GM18870 (cell line): ENCODE data around the gene CYB5D1.
A peak's percentile ranks its signal among the peaks of the same experiment; 100 is the strongest.
"Not testable (repeated sequence)": the region's sequence is repeated elsewhere in the genome, so short reads cannot be mapped to it uniquely, and the experiment has no call there.

Experiments
- ATAC-seq: cut with Tn5 transposase; IDR thresholded peaks from one replicate; pipeline ENCODE4 v1.9.1; 2021; ENCODE audit warnings: moderate library complexity; ENCODE audit not compliant: unreplicated experiment

CYB5D1 gene, protein sequence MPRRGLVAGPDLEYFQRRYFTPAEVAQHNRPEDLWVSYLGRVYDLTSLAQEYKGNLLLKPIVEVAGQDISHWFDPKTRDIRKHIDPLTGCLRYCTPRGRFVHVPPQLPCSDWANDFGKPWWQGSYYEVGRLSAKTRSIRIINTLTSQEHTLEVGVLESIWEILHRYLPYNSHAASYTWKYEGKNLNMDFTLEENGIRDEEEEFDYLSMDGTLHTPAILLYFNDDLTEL

DNA sequence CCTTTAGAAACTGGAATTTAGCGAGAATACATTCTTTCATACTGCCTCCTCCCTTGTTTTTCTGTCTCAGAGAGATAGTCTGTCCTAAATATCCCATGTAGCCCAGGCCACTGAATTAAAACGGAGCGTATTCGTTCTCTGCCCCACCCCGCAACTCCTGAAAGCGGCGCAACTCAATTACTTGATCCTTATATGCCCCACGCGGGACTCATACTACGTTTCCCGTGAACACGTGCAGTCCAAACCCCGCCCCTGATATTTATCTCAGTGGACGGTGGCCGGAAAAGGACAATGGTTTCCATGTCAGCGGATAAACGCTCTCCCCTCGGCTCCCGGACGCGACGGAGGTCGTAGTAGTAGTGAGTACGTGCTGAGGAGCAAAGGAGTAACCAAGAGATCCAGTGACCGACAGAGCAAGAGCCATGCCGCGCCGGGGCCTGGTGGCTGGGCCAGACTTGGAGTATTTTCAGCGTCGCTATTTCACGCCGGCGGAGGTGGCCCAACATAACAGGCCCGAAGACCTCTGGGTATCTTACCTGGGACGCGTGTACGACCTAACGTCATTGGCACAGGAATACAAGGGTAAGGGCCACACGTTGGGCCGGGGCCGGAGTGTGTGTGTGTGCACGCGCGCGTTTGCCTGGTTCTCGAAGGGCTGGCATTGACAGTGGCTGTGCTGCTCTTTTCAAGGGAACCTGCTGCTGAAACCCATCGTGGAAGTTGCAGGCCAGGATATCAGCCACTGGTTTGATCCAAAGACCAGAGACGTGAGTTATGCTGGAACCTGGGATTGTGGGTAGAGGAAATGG, at the start of gene CYB5D1:
TSS of gene CYB5D1 (plus strand) at position 291 of the 809 bp plus-strand sequence. CDS start at position 423, 132 bp downstream.
- peak; percentile 29 for ATAC-seq

DNA sequence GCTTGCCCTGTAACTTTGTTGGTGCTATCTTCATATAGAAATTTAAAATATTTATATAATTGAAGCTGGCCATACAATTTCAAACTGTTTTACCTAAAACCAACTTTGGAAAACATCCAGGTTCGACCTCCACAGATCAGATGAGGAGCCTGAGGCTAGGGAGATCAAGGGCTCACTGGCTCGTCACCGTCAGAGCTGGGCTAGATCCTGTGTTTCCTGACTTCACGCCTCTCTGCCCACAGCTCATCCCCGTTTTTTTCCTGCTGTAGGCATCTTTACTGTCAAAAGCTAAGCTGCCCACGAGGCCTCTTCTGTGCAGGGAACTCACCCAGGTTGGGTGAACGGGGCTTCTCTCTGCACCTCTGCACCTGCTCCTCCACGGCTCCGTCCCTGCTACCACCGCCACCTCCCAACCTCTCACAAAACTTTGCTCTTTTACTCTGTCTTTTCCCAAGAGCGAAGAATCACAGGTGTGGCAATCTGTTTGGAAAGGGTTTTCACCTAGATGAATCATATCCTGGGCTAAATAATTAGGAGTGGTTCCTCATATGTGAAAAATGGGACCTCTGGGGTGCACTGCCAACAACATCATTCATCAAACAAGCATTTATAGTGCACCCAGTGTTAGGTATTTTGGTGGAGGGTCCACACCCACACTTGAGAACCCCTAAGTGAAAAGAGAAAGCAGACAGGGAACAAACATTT, 48.6 kb upstream of the CYB5D1 start:
- no peak for ATAC-seq

DNA sequence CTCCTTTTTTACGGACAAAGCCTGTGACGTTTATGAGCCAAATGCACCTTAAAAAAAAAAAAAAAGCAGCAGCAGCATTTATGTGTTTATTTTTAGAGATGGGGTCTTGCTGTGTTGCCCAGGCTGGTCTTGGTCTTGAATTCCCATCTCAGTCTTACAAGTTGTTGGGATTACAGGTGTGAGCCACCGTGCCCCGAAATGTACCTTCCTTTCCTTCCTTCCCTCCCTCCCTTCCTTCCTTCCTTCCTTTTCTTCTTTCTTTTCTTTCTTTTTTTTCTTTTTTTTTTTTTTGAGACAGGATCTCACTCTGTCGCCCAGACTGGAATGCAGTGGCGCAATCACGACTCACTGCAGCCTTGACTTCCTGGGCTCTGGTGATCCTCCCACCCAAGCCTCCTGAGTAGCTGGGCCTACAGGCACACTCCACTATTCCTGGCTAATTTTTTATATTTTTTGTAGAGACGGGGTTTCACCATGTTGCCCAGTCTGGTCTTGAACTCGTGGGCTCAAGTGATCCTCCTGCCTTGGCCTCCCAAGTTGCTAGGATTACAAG, 47.9 kb upstream of the CYB5D1 start:
- not testable (repeated sequence) for ATAC-seq

DNA sequence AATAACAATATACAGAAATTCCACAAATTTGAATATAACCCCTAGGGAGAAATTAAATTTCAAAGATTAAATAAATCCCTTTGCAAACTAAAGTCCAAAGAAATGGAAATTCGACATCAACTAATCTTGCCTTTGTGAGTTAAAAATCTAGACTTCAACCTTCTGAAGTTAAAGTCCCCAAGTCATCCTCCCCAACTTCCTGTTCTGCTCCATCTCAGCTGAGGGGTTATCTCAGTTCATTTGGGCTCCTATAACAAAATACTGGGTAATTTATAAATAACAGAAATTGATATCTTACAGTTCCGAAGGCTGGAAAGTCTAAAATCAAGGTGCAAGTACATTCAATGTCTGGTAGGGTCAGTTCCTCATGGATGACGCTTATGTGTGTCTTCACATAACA, 46.6 kb upstream of the CYB5D1 start:
- no peak for ATAC-seq

DNA sequence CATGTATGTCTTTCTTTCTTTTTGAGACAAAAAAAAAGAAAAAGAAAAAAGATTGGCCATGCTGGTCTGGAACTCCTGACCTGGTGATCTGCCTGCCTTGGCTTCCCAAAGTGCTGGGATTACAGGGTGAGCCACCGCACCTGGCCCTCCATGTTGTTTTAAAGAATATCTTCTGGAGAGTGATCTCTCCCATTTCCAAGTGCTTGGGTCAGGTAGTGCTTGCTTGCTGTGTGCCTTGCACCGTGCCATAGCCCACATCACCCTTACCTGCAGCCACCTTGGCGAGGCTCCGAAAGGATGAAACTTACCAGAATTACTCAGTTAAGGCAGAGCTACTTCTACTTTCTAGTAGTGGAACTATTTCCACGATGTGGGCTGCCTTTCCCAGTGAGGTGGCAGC, 42.8 kb upstream of the CYB5D1 start:
- ATAC-seq = no peak

DNA sequence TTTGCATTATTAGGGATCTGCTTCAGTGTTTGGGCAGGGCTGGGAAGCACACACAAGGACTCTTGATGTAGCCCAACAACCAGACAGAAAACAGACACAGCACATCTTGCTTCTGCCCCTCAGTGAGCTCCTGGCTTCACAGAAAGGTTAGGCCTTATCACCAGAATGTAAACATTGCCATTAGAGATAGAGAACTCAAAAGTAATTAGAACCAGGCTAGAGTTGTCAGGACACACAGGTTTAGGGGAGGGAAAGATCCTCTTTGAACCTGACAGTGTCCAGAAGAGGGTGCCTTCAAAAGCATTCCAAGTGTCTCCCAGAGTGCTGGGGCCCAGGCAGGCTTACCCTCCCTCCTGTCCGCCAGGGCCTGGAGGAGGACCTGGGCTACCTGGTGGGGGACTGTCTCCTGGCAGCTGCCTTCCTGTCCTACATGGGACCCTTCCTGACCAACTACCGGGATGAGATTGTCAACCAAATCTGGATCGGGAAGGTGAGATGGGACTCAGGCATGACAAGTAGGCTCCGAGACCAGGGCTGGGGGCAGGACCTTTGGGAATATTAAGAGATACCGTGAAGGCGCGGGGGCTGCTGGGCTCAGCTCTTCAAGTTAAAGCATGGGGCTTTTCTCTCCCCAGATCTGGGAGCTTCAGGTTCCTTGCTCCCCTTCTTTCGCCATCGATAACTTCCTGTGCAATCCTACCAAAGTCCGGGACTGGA, 40.7 kb upstream of the CYB5D1 start:
- no peak for ATAC-seq

DNA sequence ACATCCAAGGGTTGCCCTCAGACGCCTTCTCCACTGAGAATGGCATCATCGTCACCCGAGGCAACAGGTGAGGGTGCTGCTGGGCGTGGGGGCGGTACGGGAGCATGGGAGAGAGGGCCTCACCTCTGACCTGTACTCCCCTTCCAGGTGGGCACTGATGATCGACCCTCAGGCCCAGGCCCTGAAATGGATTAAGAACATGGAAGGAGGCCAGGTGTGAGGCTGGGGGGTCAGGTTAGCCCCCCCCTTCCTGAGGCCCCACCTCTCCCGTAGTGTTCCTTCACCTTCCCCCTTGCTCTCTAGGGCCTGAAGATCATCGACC, 40.2 kb upstream of the CYB5D1 start:
- ATAC-seq = no peak

DNA sequence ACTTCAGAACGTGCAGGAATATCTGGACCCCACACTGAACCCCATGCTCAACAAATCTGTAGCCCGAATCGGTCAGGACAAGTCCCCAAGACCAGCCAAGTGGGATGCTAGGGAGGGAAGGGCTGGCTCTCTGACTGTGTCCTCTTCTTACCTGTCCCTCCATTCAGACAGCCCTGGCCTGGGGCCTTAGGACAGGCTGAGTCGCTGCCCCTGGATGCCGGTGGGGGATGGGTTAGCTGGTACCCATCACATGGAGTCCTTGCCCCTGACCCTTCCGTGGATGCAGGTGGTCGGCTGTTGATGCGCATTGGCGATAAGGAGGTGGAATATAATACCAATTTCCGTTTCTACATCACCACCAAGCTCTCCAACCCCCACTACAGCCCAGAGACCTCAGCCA, 39.8 kb upstream of the CYB5D1 start:
- ATAC-seq = no peak

DNA sequence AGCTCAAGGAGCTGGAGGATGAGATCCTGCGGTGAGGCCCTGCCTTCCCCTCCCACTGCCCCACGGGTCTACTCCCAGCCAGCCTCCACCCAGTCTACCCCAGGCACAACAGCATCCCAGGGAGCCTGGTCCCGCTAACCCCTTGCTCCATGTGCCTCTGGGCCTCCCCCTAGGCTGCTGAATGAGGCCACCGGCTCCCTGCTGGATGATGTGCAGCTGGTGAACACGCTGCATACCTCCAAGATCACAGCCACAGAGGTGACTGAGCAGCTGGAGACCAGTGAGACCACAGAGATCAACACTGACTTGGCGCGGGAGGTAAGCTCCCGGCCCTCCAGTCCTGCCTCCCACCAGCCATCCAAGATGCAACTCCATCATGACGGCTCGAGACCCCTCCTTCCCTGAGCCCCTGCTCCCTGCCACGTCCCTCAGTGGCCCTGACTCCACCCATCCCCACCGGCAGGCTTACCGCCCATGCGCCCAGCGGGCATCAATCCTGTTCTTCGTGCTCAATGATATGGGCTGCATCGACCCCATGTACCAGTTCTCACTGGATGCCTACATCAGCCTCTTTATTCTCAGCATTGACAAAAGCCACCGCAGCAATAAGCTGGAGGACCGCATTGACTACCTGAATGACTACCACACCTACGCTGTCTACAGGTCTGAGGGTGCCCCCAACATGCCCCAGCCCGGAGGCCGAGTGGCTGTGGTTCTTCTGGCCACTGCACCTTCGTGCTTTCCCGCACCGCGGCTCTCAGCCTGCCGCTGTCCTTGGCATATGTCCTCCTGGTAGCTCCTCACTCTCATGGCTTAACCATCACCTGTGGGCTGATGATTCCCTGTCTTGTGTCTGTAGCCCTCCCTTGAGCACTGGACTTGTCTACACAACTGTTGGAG, 38.8 kb upstream of the CYB5D1 start:
- ATAC-seq = no peak

DNA sequence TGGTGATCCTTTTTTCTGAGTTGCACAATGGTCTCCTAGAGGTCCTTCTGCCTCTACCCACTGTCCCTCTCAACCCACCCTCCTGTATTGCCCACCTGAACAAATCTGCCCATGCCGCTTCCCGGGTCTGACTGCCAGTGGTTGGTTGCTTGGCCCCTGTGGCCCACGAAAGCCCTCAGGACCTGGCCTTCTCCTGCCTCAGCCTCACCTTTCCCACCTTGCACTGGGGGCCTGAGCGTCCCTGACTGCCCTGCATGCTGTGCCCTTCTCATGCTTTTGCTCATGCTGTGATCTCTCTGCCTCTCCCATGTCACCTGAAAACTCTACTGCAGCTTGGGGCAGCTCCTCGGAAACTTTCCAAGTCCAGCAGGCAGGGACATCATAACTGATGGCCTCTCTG, 37.6 kb upstream of the CYB5D1 start:
- no peak for ATAC-seq

DNA sequence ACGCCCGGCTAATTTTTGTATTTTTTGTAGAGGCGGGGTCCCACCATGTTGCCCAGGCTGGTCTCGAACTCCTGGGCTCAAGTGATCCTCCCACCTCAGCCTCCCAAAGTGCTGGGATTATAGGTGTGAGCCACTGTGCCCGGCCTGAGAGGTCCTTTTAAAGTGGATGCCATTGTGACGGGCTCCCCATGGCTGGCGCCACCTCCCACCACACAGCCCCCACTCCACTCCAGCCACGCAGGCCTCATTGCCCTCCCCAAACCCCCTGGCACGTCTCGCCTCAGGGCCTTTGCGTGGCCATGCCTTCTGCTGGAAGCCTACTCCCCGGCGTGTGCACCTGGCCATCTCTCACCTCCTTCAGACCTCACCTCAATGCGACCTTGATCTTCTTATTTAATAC, 35.7 kb upstream of the CYB5D1 start:
- ATAC-seq = no peak

DNA sequence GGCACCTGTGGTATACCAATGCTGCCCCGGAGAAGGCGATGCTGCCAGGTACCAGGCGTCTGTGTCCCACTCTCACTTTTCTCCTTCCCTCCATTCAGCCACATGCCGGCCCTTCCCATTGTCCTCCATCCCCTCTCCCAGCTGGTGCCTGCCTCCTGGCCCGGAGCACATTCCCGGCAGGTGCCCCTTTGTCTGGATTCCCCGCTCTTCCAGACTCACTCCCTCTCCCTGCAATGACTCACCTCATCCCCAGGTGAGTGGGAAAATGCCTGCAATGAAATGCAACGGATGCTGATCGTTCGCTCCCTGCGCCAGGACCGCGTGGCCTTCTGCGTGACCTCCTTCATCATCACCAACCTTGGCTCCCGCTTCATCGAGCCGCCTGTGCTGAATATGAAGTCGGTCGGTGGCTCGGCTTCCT, 34.2 kb upstream of the CYB5D1 start:
- ATAC-seq = no peak

DNA sequence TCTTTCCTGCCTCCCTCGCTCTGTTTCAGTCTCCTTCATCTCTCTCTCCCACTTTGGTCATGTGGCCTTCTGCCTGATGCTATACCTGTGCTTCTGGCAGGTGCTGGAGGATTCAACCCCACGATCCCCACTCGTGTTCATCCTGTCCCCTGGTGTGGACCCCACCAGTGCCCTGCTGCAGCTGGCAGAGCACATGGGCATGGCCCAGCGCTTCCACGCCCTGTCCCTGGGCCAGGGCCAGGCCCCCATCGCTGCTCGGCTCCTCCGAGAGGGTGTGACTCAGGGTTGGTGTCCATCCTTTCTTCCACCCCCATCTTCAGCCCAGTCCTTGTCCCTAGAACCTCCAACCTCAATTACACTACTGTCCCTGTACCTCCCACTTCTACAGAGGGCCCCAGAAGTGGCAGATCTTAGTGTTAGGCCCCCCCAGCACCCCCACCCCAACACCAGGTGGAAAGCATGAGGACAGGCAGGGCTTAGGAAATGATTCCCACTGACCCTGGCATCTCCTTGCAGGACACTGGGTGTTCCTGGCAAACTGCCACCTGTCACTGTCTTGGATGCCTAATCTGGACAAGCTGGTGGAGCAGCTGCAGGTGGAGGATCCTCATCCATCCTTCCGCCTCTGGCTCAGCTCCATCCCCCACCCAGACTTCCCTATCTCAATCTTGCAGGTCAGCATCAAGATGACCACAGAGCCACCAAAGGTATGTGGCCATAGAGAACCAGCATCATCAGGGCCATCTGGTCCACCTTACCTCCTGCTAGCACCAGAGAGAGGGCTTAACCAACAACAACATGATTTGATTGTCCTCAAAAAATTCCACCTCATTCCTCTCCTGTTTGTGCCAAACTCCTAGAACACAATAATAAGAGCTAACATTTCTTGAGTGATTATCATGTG, 33.5 kb upstream of the CYB5D1 start:
- no peak for ATAC-seq

DNA sequence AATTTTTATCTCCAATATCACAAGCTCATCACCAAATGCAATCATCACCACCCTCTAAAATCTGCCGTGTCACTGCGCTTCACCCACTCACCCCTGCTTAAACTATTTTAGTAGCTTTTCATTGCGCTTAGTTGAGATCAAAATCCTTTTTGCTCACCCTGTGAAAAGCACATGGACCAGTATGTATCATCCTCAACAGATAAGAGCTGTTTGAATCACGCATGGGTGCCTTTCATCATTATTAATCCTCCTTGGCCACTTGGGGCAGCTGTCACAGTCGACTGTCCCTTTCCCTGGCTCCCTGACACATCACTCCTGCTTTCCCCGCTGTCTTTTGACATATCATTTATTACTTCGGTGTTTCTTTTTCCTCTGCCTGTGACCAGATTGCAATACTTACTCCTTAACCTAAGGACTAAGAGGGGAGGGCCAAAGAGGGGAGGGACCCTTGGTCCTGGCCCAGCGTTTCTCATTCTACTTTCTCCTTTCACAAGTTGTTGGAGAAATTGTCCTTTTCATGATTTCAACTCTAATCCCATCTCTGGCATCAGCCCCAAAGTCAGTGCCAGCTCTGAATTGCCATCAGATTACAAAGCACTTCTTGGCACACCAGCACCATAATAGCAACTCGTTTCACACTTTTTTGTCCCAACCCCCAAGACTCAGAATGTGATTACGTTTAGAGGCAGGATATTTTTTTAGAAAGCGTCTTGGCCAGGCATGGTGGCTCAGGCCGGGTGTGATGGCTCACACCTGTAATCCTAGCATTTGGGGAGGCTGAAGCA, 32.4 kb upstream of the CYB5D1 start:
- ATAC-seq = no peak

DNA sequence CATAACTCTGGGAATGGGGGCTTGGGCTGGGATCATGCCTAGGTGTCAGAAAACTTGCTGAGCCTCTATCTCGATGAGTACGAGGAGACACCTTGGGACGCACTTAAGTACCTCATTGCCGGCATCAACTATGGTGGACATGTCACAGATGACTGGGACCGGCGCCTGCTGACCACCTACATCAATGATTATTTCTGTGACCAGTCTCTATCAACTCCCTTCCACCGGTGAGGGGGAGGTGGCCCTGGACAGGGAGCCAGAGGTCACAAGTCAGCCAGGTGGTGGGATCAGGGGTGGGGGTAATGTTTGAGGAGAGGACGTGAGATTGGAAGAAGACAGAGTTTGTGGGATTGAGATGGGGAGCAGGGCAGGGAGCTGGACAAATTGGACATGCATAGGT, 27.2 kb upstream of the CYB5D1 start:
- ATAC-seq = no peak

DNA sequence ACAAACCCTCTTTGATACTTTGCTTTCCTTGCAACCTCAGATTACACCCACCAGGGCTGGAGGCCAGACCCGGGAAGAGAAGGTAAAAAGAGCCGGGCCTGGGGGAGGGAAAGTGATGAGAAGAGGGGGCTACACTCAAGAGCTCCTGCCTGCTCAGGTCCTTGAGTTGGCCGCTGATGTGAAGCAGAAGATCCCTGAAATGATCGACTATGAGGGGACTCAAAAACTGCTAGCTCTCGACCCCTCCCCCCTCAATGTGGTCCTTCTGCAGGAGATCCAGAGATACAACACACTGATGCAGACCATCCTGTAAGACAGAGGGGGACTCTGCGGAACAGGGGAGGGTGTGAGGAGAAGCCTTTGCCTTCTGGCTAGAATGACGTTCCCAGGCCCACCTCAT, 26.6 kb upstream of the CYB5D1 start:
- ATAC-seq = no peak

DNA sequence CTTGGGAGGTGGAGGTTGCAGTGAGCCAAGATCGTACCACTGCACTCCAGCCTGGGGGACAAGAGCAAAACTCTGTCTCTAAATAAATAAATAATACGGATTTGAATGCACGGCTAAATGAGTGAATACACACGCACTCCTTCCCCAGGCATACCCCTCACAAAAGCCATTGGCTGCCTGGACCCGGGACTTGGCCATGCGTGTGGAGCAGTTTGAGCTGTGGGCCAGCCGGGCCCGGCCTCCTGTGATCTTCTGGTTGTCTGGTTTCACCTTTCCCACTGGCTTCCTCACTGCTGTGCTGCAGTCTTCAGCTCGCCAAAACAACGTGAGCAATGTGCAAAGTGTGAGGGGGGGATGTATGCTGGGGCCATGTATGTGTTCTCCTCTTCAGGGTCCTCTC, 25.4 kb upstream of the CYB5D1 start:
- no peak for ATAC-seq

DNA sequence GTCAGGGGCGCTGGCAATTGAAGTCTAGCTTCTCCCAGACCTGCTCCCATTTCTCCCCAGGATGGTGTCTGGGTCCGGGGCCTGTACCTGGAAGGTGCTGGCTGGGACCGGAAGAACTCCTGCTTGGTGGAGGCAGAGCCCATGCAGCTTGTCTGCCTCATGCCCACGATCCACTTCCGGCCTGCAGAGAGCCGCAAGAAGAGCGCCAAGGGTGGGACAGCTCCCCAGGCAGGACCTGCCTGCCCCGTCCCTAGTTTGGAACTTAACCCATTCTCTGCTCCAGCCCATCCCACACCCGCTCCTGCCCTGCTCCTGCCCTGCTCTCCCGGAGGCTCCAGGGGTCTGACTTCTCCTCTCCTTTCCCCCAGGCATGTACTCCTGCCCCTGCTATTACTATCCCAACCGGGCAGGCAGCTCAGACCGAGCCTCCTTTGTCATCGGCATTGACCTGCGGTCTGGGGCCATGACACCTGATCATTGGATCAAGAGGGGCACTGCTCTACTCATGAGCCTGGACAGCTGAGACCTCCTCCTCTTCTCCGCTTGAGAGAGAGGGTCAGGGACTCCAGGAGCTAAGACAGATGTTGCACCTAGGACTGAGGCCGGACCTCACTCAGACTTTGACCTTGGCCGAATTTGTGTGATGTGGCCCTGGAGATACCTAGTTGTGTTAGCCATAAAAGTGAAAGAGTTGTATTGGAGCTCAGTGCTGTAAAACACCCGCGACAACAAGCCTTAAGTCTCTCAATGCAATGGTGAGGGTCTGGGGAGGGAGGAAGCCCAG, 24.6 kb upstream of the CYB5D1 start:
- no peak for ATAC-seq
